Measurements from ENCODE around the gene DVL2.

Gene DVL2

DNA sequence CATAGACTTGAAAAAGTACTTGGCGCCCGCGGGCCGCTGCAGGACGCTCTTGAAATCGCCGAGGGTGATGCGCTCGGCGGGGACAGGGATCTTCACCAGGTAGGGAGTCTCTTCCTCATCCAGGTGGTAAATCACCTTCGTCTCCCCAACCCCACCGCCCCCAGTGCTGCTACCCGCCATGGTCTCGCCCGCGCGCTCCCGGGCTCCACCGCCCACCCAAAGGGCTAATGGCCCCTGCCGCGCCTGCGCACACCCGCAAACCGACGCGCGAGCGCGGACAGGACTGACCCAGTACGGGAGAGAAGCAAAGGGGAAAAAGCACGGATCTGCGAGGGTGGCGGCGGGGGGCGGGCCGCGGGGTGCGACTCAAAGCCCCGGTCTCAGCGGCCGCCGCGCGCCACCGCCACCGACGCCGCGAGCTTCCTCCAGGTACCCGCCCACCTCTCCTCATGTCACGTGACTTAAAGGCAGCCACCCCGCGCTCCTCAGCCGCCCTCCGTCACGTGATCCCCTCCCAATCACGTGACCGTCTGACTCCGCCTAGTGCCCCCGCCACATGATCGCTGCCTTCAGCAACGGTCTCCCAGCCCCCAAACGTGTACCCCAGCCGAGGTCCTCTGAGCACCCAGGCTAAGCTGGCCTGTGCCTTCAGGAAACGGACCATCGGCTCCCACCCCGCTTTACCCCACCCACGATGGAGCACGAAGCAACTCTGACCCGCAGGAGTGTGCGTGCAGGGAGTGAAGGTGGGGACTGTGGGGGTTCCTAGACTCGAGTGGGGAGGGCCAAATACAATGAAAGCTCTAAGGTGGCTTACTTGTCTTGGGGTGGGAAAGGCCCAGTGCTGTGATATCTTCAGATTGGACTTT lies at the start of gene DVL2:
Gene DVL2, minus strand, starts transcription at position 435 of the 869 bp plus-strand sequence. Its CDS starts 255 bp downstream, at position 180.
- peak; percentile 45 to 67 for DNase-seq

DNA sequence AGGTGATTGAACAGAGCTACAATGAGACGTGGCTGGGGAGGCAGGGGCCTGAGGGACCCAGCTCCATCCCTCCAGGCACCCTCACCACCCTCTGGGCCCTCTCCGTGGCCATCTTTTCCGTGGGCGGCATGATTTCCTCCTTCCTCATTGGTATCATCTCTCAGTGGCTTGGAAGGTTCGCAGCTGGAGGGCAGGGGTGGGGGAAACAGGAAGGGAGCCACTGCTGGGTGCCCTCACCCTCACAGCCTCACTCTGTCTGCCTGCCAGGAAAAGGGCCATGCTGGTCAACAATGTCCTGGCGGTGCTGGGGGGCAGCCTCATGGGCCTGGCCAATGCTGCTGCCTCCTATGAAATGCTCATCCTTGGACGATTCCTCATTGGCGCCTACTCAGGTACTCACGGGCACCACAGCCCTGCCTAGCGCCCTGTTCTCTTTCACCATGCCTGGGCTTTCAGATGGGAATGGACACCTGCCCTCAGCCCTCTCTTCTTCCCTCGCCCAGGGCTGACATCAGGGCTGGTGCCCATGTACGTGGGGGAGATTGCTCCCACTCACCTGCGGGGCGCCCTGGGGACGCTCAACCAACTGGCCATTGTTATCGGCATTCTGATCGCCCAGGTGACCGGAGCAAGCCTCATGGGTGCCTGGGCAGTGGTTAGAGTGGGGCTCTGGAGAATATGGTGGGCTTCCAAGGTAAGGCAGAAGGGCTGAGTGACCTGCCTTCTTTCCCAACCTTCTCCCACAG lies 49.3 kb upstream of the DVL2 start:
- DNase-seq, result no peak

DNA sequence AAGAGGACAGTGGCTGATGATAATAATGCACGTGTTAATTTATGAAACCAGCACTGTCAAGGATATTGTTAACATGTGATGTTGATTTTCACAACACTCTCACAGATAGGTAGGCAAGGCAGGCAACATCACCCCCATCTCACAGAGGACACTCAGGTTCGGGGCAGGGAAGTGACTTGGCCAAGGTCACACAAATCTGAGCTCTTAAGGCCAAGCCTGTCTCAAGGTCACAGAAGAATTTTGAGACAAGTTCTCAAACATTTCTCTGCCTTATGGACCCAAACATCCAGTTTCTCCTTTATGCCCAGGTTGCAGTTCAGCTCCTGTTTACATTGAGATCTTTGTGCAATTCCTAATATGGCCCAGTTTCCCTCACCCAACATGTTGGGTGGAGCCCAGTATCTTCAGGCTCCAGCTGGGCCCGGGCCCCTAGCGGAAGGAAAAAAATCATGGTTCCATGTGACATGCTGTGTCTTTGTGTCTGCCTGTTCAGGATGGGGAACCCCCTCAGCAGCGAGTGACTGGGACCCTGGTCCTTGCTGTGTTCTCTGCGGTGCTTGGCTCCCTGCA lies 48.5 kb upstream of the DVL2 start:
- DNase-seq, result no peak

DNA sequence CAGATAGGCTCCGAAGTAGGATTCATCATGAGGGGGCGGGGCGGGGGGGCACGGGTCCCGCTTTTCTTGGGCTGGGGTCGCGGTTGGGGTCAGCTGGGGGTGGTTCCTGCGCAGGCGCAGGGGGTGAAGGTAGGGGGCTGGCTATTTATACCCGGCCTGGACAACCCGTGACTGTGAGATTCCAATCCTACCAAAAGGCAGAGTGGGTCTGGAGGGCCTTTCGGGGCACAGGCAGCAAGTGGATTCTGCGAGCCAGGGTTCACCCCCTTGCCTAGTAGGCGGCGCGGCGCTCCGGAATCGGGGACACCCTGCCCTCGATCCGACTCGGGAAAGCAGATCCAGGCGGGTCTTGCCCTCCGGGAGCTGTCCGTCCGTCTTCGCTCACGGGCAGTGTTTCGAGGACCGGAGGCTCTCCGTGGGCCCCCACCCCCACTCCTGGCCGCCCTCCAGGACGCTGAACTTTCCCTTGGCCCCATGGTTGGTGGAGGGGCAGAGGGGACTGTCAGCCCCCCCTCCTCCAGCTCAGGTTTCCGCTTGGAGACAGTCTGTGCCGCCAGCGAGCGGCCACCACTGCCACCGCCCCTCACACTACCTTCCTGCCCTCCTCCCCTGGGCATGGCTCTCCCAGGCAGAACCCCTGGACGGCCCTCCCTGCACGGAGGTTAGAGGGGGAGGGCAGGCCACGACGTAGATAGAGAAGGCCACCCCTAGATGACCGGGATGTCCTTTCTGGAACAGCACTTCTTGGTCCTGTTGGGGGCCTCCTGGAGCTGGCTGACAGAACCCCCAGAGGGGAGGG lies 47.8 kb upstream of the DVL2 start:
- DNase-seq, result no peak

DNA sequence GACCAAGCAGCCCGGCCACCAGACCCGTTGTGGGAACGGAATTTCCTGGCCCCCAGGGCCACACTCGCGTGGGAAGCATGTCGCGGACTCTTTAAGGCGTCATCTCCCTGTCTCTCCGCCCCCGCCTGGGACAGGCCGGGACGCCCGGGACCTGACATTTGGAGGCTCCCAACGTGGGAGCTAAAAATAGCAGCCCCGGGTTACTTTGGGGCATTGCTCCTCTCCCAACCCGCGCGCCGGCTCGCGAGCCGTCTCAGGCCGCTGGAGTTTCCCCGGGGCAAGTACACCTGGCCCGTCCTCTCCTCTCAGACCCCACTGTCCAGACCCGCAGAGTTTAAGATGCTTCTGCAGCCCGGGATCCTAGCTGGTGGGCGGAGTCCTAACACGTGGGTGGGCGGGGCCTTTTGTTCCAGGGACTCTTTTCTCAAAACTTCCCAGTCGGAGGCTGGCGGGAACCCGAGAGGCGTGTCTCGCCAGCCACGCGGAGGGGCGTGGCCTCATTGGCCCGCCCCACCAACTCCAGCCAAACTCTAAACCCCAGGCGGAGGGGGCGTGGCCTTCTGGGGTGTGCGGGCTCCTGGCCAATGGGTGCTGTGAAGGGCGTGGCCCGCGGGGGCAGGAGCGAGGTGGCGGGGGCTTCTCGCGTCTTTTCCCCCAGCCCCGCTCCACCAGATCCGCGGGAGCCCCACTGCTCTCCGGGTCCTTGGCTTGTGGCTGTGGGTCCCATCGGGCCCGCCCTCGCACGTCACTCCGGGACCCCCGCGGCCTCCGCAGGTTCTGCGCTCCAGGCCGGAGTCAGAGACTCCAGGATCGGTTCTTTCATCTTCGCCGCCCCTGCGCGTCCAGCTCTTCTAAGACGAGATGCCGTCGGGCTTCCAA lies 47.0 kb upstream of the DVL2 start, which contains the start of gene SLC2A4:
Gene SLC2A4, plus strand, starts transcription at position 645 of the 879 bp plus-strand sequence. Its CDS starts 217 bp downstream, at position 862.
- peak; percentile 41 to 56 for DNase-seq

DNA sequence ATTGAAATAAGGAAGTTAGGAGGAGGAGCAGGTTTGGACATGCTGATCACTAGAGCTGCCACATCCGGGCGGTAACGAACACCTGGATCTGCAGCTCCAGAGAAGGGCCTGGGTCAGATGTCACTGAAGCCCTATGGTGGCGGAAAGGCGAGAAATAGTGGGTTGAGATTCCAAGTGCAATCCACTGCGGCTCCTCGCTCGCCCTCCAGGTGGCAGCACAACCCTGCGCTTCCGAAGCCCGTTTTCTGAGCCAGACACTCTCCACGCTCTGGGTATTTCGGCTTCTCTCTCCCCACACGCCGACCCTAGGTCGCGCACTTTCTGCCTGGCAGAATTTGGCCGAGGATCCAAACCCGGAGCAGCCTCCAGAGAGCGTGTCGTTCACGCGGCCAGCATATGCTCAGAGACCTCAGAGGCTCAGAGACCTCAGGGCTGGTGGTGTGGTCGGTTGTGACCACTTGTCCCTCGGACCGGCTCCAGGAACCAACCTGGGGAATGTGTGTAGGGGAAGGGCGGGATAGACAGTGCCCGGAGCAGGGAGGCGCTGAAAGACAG lies 46.3 kb upstream of the DVL2 start:
- DNase-seq, result peak; percentile 45 to 46

DNA sequence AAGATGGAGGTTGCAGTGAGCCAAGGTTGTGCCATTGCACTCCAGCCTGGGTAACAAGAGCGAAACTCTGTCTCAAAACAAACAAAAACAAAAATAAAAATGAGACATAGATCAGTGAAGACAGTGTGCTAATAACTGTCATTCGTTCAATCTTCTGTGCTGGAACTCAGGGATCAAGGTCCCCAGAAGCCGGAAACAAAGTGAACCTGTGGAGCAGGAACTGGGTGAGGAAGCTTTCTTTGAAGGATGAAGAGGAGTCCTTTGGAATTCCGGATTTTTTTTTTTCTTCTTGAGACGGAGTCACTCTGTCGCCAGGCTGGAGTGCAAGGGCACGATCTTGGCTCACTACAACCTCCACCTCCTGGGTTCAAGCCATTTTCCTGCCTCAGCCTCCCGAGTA lies 45.1 kb upstream of the DVL2 start:
- no peak for DNase-seq

DNA sequence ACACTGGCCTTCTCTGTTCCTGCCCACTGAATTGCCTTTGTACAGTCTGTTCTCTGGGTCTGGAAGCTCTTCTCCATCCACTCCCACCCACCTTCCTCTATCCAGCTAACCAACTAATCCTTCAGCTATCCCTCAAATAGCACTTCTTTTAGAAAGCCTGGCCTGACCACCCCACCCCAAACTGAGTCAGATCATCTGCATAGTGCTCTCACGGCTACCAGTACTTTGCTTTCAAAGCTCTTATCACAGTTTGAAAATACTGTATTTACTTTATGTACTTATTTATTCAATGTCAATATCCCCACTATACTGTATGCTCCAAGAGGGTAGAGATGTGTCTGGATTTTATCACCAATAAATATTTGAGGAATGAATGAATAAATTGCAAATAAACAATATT lies 32.5 kb upstream of the DVL2 start:
- DNase-seq, result no peak

DNA sequence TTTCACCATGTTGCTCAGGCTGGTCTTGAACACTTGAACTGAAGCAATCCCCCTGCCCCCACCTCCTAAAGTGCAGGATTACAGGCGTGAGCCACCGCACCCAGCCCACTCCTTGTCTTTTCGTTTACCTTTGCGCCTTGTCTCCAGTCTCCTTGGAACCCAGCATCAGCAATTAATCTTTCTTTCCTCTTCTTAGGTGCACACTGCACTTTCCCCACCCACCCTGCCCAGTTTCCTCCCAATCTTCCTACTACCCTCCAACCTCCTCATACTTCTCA lies 29.4 kb upstream of the DVL2 start:
- no peak for DNase-seq

DNA sequence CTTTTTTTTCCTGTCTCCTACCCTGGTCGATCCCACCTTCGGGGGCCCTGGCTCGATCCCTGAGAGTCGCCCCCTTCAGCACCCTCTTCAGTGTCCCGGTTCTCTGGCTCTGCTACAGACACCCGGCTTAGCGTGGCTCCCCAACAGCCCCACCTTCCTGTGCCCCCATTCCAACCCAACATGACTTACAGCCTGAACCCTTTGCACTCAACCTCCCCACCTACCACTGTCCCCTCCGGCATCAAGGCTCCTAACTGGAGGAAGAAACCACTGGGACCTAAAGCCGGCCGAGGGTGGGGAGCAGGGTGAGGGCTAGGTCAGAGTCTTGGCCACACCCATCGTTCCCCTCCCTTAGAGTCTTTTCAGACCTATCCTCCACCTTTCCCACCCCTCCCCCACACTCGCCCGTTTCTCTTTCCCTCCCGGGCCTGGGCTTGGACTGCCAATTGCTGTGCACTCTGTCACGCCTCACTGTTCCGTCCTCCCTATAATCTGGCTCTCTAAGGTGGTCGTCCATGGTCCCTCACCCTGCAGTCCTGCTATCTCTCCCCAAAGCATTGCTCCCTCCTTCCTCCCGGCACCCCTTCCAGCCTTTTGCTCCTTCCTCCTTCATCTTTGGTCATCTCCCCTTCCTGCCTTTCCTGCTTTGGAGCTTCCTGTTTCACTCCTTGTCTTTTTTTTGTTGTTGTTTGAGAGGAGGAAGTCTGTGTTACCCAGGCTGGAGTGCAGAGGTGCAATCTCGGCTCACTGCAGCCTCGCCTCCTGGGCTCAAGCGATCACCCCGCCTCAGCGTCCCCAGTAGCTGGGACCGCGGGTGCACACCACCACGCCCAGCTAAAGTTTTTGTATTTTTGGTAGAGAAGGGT lies 28.9 kb upstream of the DVL2 start:
- no peak for DNase-seq

DNA sequence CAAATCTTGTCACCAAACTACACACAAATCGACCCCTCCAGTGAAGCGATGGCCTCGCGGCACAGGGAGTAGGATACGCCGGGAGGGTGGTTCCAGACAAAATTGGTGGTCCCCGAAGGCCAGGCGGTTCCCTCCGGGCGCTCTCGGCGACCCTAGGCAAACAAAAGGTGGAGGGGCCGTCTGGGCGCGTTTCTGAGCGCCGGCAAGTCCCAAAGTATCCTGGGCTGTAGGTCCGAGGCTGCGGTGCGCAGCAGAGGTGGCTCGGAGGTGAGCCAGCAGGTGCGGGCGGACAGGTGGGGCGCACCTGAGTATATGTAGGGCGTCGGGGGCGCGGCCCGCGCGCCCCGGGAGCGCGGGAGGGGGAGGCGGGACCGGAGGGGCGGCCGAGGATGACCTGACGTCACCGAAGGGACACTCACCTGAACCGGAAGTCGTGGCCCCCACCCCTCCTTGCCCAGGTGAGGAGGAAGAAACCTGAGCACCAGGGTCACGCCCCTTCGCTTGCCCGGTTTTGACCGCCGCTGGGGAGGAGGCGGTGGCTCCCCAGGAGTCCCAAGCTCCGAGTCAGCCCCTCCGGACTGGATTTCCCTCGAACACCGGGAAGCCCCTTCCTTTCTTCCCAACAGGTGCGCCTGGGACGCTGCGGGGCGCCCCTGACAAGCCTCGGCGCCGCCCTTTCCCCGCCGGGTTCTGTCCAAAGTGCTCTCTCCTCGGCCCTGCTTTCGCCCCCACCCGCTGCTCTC lies 28.0 kb upstream of the DVL2 start, which contains the start of gene CLDN7:
Gene CLDN7, minus strand, starts transcription at position 287 of the 743 bp plus-strand sequence. CDS start 435 bp downstream, outside the sequence.
- no peak for DNase-seq

DNA sequence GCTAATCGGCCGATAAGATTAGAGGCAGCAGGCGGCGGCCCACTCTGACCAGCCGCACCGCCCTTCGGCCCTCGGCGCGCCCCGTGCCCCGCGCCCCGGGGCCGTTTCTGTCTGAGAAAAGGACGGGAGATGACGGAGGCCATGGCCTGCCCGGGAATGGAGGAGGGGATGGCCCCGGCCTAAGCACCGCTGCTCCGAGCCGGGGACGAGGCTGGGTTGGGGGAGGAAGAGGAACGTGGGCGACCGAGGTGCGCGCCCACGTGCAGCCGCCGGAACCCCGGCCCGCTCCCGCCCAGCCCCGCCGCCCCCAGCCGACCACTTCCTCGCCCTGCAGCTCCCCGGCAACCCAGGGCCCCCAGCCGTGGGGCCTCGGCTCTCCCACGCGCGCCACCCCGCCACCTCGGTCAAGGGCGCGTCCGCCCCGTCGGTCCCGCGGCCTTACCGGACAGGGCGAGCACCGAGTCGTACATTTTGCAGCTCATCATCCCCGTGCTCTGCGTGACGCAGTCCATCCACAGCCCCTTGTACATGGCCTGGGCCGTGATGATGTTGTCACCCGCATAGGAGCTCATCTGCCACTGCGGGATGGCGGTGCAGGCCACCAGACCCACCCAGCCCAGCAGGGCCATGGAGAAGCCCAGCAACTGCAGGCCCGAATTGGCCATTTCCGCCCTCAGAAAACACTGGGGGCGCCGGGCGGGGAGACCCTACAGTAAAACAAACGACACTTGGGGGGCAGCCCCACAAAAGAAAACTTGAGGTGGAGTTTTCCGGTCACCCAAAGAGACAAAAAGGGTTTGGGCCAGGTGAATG lies 27.3 kb upstream of the DVL2 start:
- no peak for DNase-seq

DNA sequence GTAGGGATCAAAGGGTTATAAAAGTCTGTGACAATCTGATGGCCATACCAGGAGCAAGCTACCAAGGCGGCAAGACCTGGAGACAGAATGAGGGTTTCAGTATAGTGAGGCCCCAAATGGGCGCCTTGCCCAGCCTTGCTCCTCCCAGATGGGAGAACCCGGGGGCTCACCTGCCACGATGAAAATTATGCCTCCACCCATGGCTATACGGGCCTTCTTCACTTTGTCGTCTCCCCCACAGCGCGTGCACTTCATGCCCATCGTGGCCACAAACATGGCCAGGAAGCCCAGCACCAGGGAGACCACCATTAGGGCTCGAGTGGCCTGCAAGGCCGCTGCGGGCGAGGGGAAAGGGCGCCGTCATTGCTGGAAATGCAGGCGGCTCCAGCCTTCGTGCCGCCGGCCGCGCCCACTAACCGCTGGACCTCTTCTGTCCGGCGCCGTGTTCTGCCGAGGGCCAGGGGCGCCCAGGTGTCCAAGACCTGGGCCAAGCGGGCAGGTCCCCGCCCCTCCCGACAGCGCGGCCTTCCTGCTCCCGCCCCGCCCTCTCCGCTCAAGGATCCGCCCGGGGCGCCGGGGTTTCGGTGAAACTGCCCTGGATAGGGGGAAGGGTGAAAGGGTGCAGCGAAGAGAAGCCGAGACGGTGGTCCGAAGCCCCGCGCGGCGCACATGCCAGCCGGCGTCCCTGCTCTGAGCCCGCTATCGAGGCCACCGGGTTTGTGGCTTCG lies 26.5 kb upstream of the DVL2 start:
- no peak for DNase-seq

DNA sequence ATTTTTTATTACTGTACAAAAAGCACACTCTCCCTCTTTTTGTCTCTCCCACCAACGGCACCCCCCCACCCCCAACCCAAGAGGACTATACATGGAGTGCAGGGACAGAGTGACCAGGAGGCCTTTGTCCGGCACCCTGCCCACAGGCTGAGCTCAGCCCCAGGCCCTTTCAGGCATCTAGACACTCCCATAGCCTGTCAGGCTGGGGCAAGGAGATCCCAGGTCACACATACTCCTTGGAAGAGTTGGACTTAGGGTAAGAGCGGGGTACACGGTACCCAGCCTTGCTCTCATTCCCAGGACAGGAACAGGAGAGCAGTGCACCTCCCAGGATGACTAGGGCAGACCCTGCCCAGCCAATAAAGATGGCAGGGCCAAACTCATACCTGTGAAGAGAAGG lies 25.8 kb upstream of the DVL2 start:
- DNase-seq, result no peak

DNA sequence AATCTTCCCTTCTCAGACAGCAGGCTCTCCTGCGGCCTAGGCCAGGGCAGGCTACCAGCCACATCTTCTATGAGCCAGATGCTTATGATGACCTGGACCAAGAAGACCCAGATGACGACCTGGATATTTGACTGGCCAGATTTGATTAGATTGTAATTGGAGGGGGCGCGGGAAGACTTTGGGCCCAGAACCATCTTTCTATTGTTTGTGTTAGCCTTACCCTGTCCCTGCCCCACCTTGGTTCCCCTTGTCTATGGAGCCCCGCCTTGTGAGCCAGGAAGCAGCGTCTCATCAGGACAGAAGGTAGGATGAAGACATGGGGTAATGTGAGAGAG lies 25.2 kb upstream of the DVL2 start:
- no peak for DNase-seq

DNA sequence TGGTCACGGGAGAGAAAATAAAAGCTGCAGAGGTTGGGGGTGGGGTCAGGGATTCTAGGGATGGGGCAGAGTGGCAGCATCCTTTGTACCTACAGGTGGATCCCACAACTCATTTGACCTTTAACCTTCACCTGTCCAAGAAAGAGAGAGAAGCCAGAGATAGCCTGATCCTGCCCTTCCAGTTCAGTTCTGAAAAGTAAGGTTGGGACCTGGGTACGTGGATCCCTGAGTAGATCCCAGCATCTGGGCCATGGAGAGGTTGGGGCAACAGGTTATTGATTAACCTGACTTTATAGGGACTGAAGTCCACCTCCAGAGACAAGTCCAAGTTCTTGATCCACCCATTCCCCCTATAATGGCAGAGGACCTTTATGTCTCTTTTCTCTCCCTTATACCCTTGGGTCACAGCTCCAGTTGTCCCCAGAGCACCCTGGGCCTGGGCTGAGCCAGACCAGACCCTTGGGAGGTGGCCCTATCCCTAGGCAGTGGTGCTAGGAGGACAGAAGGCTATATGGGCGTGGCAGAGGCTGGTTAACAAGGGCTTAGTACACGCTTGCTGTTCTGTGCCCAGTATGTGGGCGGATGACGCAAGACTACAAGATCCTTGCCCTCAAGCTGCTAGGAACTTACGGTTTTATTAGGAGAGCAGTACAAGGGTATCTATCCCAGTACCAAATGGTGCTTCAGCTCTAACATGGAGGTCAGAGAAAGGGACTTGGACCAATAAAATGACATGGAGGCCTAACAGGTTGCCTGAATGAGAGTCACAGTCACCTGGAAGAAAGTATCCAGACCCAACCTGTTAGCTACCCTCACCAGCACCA lies 24.6 kb upstream of the DVL2 start:
- DNase-seq, result peak in 1 of 2 experiments; percentile 21

DNA sequence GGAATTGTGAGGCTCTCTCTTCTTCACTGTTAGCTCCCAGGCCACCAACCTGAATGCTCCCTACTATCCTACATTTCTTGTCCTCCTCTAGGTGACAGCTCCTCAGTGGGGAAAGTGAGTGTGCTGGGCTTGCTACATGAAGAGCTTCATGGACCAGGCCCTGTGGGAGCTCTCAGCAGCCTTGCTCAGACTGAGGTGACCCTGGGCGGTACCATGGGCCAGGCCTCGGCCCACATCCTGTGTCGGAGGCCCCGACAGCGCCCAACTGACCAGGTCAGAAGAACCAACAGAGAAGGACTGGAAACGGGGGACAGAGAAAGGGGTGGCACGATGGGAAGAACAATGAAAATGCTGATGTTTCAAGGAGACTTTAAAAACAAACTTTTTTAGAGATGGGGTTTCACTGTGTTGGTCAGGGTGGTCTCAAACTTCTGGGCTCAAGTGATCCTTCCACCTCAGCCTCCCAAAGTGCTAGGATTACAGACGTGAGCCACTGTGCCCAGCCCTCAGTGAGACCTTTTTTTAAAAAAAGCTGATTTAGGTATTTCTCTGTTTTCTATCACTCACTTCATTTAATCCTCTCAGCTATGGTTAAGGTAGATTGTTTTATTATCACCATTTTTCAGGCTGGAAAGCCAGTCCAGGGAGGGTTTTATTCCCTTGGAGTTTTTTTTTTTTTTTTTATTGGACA lies 22.6 kb upstream of the DVL2 start:
- no peak for DNase-seq

All from AML-193 (cell line).